GM18499 (cell line): ENCODE data around the gene LRRC8C.
"Not testable (repeated sequence)": the region's sequence is repeated elsewhere in the genome, so short reads cannot be mapped to it uniquely, and the experiment has no call there.

Experiments used
- ATAC-seq: cut with Tn5 transposase; IDR thresholded peaks from one replicate; pipeline ENCODE4 v1.9.1; 2021; ENCODE audit warnings: moderate number of reproducible peaks; ENCODE audit not compliant: insufficient read depth, unreplicated experiment

Gene LRRC8C

GRCh38 chr1:89607586-89608318 lies 25.2 kb upstream of the LRRC8C start:
- no peak for ATAC-seq

- ATAC-seq = no peak
Observed at GRCh38 chr1:89608319-89608983, 24.5 kb upstream of the LRRC8C start.

- ATAC-seq = no peak
Observed at GRCh38 chr1:89608984-89609725, 23.8 kb upstream of the LRRC8C start.

GRCh38 chr1:89609781-89610456 lies 23.0 kb upstream of the LRRC8C start:
- no peak for ATAC-seq

GRCh38 chr1:89610457-89611011 lies 22.4 kb upstream of the LRRC8C start:
- no peak for ATAC-seq

GRCh38 chr1:89611721-89612120 lies 21.2 kb upstream of the LRRC8C start:
- ATAC-seq = peak; percentile 97

GRCh38 chr1:89613928-89614327 lies 19.0 kb upstream of the LRRC8C start:
- no peak for ATAC-seq

- ATAC-seq = no peak
Observed at GRCh38 chr1:89615676-89616598, 17.0 kb upstream of the LRRC8C start.

GRCh38 chr1:89616844-89617627 lies 15.9 kb upstream of the LRRC8C start:
- no peak for ATAC-seq

GRCh38 chr1:89620664-89621063 lies 12.3 kb upstream of the LRRC8C start:
- no peak for ATAC-seq

GRCh38 chr1:89622895-89623294 lies 10.0 kb upstream of the LRRC8C start:
- ATAC-seq = no peak

GRCh38 chr1:89624314-89624713 lies 8.6 kb upstream of the LRRC8C start:
- no peak for ATAC-seq

GRCh38 chr1:89624715-89625323 lies 8.1 kb upstream of the LRRC8C start:
- no peak for ATAC-seq

- ATAC-seq = no peak
Observed at GRCh38 chr1:89627596-89627962, 5.3 kb upstream of the LRRC8C start.

- ATAC-seq = no peak
Observed at GRCh38 chr1:89629146-89629545, 3.8 kb upstream of the LRRC8C start.

- not testable (repeated sequence) for ATAC-seq
Observed at GRCh38 chr1:89629600-89629999, 3.3 kb upstream of the LRRC8C start.

GRCh38 chr1:89630048-89630447 lies 2.9 kb upstream of the LRRC8C start:
- no peak for ATAC-seq
